Astrocyte of the spinal cord (primary cell): ENCODE data around the gene DAP.

Experiments
- DNase-seq: peaks from one replicate; pipeline ENCODE4 v3.0.0; 2011; ENCODE audit warnings: low read depth, low spot score
- H3K4me3 ChIP-seq: 2 replicates; pipeline ENCODE4 v1.5.1; 2011; ENCODE audit warnings: low read depth, mild to moderate bottlenecking, low read length, moderate library complexity
- CTCF ChIP-seq: IDR thresholded peaks from 2 replicates; pipeline ENCODE4 v1.5.1; 2012; ENCODE audit warnings: low read depth, mild to moderate bottlenecking, low read length, inconsistent platforms
- in situ Hi-C: cut with HindIII; loops from 2 replicates; pipeline ENCODE4 v1.10.0; 2017; ENCODE audit warnings: low sequenced_read_pairs

Gene DAP

GRCh38 chr5:10712574-10713366, 48.3 kb downstream of the DAP start:
- no peak overlapping the region for H3K4me3 ChIP-seq
- in situ Hi-C loops: no loop called here
- no peak for TF ChIP-seq CTCF
- no peak for DNase-seq

- in situ Hi-C loops: no loop called here
- H3K4me3 ChIP-seq: no peak overlapping the region
- DNase-seq: no peak
- TF ChIP-seq CTCF: no peak
Measured at GRCh38 chr5:10711562-10711961, 49.5 kb downstream of the DAP start.

GRCh38 chr5:10710513-10711128, 50.4 kb downstream of the DAP start:
- no peak for DNase-seq
- no peak overlapping the region for H3K4me3 ChIP-seq
- in situ Hi-C loops: no loop called here
- no peak for TF ChIP-seq CTCF

GRCh38 chr5:10709933-10710332, 51.1 kb downstream of the DAP start:
- no peak for DNase-seq
- H3K4me3 ChIP-seq: no peak overlapping the region
- in situ Hi-C loops: no loop called here
- no peak for TF ChIP-seq CTCF

GRCh38 chr5:10709409-10709808, 51.6 kb downstream of the DAP start:
- no peak overlapping the region for H3K4me3 ChIP-seq
- DNase-seq: no peak
- no peak for TF ChIP-seq CTCF
- in situ Hi-C loops: no loop called here

- no peak for TF ChIP-seq CTCF
- DNase-seq: no peak
- no peak overlapping the region for H3K4me3 ChIP-seq
- in situ Hi-C loops: no loop called here
Measured at GRCh38 chr5:10708189-10708944, 52.7 kb downstream of the DAP start.
